Measurements from ENCODE around the gene RIMS1. TPM values are rescaled to one million over a fixed set of nuclear protein-coding genes. Genes with fewer than 3 reads are reported as not detected.
"Not testable (repeated sequence)": the region's sequence is repeated elsewhere in the genome, so short reads cannot be mapped to it uniquely, and the experiment has no call there.

The RIMS1 gene
- total RNA-seq, 1 experiment from 2014 or later, result not detected

DNA sequence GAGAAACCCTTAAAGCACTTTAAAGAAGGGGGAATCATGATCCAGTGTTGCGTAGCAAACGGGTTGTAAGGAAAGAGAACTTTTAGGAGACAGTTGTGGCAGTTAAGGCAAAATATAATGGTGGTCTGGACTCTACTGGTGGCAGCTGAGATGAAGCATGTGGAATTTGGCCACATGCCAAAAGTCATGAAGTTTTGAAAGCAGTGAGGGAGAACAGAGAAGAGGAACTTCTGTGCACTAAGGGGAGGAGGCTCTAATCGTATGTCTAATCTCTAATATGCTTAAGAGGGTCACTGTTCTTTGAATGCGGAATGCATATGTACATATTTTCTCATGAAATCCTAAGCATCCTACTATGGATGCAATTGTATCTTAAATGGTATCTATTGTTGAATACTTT is 91.5 kb downstream of the RIMS1 start:
- in situ Hi-C loops (cut with HindIII; ENCODE audit: low sequenced_read_pairs), result no loop called here
- DNase-seq (ENCODE audit: low spot score), result no peak

DNA sequence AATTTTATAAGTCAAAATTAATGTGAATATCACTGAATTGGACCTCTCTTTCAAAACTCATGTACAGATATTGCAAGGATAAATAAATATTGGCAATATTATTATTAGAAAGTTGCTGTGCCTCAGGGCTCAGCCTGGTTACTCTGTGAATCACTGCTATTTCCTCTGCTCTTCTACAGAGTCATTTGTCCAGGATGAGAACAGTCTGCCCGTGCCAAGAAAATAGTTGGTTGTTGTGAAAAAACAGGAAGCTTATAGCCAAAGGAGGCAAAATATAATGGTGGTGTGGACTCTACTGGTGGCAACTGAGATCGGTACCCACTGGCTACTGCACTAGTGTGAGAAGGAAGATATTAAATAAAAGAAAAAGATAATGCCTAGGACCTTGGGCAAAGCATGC is 93.6 kb downstream of the RIMS1 start:
- DNase-seq (ENCODE audit: low spot score), result no peak

DNA sequence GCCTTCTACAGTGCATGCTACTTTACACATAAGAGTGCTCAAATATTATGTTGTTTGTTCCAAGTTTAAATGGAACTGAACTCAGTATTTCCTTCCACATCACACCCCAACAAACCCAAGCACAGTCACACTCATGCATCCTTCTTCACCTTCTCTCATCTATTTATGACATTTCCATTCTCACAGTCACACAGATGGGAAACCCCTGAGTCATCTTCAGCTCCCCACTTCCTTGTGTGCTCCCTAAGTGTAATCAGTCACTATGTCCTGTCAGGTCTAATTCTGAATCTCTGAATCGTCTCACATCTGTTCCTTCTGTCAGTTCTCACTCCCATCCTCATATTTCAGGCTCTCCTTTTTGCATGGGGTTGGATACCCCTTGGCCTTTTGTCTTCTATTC is 96.0 kb downstream of the RIMS1 start:
- DNase-seq (ENCODE audit: low spot score), result no peak

More for the DNA sequence above, 93.6 kb downstream of the RIMS1 start:
- in situ Hi-C loops (cut with HindIII; ENCODE audit: low sequenced_read_pairs), result no loop called here

DNA sequence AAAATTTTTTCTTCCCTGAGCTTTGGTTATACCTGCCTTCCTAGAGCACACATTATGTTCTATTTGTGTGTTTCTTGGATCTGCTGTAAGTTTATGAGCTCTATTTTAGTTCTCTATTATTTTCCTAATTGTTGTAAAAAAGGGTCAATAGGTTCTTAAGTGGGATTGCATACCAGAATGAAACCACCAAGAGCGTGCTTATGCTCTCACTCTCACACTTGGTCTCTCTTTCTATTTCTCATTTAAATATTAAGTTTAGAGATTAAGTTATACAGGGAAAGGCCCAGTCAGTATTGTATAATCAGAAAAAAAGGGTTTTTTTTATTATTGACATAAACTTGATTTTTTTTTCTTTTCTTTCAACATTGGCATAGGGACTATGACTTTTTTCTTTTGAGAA is 96.8 kb downstream of the RIMS1 start:
- DNase-seq (ENCODE audit: low spot score), result no peak
- in situ Hi-C loops (cut with HindIII; ENCODE audit: low sequenced_read_pairs), result no loop called here

More for the DNA sequence above, 96.0 kb downstream of the RIMS1 start:
- in situ Hi-C loops (cut with HindIII; ENCODE audit: low sequenced_read_pairs), result no loop called here

DNA sequence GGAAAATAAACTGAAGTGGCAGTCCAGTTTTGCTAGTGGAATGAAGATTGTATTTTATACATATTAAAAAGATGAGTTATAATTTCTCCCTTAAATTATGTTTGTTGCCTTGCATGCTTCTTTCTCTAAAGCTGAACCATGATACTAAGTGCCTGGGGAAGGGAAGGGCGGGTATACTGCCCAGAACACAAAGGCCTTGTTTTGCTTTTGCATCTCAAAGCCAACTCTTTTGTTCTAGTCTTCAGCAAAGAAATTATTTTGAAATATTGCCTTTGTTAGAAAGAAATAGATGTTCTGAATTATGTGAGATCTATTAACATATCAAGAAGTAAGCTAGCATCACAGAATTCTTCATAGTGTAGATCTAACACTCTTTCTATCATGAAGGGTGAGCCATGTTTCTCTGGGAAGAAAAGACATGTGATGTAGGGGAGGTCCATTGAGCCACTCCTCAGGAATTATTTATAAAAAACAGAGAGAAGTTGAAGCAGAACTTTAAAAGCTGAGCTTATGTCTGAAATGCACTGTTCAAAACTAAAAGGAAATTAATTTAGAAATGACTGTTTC is 108.4 kb downstream of the RIMS1 start:
- in situ Hi-C loops (cut with HindIII; ENCODE audit: low sequenced_read_pairs), result no loop called here

DNA sequence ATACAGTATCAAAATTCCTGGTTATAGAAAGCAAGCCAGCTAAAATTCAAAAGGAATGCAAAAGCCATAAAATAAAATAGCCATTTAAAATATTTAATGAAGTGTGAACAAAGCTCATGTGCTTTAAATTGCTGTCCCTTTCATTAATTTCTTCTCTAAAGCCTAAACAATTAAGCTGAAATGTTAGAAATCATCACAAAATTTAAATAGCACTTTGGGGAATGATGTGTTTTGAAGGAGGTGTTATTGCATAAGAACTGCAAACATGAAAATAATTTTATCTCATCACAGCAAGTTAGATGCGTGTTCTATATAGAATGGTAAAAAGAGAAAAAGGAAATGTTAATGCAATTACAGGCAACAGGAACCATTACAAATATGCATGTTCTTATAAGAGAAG is 111.0 kb downstream of the RIMS1 start:
- in situ Hi-C loops (cut with HindIII; ENCODE audit: low sequenced_read_pairs), result no loop called here

More for the DNA sequence above, 108.4 kb downstream of the RIMS1 start:
- no peak for DNase-seq (ENCODE audit: low spot score)

DNA sequence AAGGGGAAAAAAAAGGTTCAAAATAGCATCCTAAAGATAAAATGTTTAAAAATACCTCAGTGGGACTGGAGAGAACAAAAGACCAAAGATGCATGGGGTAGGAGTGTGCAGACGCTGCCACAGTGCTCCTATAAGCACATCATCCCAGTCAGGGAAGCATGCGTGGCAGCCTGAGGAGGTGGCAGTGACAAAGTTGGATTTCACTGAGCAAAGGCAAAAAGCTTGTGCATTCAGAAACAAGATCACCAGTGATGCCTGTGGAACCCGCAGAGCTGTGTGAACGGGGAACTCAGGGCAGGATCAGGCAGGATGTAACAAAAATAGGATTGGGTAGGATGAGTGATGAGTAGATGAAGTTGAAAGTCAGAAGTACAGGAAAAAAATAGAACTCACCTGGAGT is 116.1 kb downstream of the RIMS1 start:
- no peak for DNase-seq (ENCODE audit: low spot score)
- in situ Hi-C loops (cut with HindIII; ENCODE audit: low sequenced_read_pairs), result no loop called here

More for the DNA sequence above, 111.0 kb downstream of the RIMS1 start:
- DNase-seq (ENCODE audit: low spot score), result no peak

DNA sequence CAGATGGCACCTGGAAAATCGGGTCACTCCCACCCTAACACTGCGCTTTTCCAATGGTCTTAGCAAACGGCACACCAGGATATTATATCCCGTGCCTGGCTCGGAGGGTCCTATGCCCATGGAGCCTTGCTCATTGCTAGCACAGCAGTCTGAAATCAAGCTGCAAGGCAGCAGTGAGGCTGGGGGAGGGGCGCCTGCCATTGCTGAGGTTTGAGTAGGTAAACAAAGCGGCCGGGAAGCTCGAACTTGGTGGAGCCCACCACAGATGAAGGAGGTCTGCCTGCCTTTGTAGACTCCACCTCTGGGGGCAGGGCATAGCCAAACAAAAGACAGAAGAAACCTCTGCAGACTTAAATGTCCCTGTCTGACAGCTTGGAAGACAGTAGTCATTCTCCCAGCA is 120.2 kb downstream of the RIMS1 start:
- in situ Hi-C loops (cut with HindIII; ENCODE audit: low sequenced_read_pairs); DNase-seq (ENCODE audit: low spot score): not testable (repeated sequence)

DNA sequence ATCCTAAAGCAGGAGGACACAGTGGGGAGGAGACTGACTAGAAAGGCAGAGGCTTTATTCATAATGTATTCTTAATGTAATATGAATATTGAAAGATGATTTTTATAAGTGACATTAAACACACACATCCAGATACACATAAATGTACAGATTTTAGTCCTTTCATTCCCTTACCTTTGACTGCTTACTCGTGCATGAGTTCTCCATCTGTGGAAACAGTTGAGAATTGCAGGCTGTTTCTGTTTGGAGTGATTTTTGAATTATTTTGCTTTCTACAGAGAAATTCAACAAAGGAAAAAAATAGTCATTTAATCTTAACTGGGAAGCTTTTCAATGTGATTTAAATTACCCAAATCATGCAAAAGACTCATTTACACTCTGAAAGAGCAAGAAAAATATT is 136.5 kb downstream of the RIMS1 start:
- peak; percentile 64 for DNase-seq (ENCODE audit: low spot score)
- in situ Hi-C loops (cut with HindIII; ENCODE audit: low sequenced_read_pairs), result no loop called here

DNA sequence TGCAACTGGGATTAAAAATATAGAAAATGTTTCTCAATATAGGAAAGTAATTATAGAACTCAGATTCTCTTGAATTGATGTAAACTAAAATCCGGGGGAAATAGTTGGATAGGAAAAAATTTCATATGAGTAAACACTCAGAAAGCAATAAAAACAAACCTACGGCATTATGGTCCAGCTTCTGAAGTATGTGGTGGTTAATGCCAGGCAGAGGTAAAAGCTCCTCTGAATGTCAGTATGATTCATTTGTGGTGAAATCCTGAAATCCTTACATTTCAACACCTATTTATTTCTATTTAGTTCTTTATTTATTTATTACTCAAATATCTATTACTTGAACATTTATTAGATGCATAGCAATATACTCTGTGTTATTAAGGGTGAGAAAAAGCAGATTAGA is 145.1 kb downstream of the RIMS1 start:
- in situ Hi-C loops (cut with HindIII; ENCODE audit: low sequenced_read_pairs), result no loop called here
- peak; percentile 45 for DNase-seq (ENCODE audit: low spot score)

DNA sequence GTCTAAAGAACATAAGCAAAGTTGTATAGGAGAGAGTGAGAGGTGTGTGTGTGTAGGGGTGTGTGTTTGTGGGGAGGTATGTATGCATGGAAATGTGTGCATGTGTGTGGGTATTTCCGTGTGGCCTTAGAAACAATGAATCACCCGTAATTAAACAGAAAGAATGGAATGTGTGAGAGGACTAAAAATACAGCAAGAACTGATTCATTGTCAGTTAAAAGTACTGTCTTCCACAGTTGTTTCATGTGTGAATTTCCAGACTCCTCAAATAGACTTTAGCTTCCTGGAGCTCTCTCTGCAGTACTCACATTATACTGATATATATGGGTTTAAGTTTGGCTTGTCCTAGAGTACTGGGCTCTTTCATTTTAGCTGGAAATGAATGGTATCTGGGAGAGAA is 145.7 kb downstream of the RIMS1 start:
- peak; percentile 38 for DNase-seq (ENCODE audit: low spot score)
- in situ Hi-C loops (cut with HindIII; ENCODE audit: low sequenced_read_pairs), result no loop called here

DNA sequence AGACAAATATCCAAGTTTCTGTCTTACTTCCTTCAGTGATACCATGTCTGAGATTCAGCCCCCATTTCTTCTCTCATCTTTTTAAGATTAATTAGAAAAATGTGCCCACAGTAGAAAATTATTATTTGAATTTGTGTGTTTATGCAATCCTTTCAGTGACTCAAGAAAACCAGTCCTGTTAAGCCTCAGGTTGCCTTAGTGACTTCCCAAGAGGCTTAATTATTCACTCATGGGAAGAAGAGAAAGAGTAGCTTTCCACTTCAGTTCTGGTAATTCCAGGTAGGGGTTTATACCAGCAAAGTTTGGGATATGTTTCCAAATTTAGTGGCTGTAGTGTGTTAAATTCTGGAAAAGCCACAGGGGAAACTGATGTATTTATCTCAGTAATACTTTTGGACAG is 149.1 kb downstream of the RIMS1 start:
- in situ Hi-C loops (cut with HindIII; ENCODE audit: low sequenced_read_pairs), result no loop called here
- no peak for DNase-seq (ENCODE audit: low spot score)

DNA sequence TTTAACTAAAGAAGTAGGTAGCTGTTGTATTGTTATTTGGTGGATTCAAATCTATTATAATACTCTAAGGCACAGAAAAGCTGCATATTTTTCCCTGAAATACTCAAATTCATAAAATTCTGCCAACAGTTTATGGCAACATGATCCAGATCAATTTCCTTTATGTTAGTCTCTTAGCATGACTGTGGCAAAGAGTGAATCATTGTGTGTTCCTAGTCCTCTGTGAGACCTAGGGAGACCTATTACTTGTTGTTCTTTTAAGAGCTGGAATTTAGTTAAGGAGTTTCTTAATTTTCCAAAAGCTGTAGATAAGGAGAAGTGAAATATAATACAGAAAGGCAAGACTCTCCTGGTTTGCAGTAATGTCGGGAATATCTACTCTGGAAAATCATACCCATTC is 149.6 kb downstream of the RIMS1 start:
- in situ Hi-C loops (cut with HindIII; ENCODE audit: low sequenced_read_pairs), result no loop called here

DNA sequence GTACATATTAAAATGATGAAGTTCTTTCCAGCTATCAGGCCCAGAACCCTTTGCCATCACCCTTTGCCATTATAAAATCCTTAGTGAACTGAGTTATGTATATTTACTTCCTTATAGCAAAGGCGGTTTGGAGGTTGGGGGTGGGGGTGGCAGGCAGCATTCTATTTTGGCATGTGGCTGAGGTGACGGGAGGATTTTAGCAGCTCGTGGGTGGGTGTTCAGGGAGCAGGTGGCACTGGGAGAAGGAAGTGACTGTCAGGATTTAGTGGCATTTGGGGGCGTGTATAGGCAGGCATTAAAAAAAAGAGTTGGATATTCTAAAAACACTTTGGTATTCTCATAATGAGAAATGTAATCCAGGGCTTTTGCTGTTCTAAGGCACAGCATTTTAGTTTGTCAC is 150.7 kb downstream of the RIMS1 start:
- in situ Hi-C loops (cut with HindIII; ENCODE audit: low sequenced_read_pairs), result no loop called here
- DNase-seq (ENCODE audit: low spot score), result no peak

More for the DNA sequence above, 149.6 kb downstream of the RIMS1 start:
- DNase-seq (ENCODE audit: low spot score), result no peak

DNA sequence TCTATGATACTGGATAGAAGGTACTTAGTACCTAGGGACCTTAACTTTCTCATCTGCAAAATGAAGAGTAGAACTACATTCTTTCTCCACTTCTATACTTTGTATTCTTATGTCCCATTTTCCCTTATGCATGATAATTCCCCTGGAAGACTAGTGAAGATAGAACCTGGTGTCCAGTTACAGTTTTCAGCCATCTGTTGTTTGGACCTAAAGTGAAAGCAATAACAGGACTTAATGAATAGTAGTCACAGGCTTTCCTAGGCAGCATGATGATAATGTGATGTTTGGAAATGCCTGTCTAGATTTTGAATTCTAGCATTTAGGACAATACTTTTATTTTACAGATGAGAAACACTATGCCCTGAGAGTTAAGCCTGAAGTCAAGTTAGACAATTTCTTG is 153.8 kb downstream of the RIMS1 start:
- peak; percentile 84 for DNase-seq (ENCODE audit: low spot score)
- in situ Hi-C loops (cut with HindIII; ENCODE audit: low sequenced_read_pairs), result no loop called here

DNA sequence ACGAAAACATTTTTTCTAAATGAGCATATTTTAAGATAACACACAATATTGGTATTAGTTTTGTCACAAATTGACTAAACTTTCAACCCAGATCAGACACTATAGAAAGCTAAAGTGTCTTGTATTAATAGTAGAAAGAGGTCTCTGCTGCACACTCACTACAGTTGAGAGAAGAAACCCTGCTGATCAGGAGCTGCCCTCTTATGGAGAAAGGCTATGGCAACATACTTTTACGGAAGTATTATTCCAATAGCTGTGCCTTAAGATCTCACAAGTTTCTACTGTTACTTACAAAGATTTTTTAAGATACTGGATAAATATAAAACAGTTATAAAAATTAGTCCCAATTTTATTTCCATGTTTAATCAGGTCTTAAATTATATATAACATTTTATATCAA is 155.7 kb downstream of the RIMS1 start:
- no peak for DNase-seq (ENCODE audit: low spot score)
- in situ Hi-C loops (cut with HindIII; ENCODE audit: low sequenced_read_pairs), result no loop called here

DNA sequence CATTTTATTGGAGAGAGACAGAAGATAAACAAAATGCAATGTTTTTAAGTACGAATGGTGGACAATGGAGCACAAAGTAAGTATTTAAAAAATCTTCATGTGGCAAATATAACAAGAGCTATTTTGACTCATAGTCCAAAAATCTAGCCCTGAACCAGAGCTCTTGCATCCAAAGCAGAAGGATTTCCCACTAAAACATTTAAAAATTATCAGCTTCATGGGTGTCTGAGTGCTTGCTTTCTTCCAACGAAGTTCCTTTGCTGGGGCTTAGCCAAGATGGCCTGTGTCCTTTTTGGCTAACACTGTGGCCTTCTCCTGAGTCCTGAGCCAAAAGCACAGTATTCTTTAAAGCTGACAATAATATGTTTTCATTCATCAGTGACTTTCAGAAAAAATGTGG is 161.7 kb downstream of the RIMS1 start:
- peak; percentile 76 for DNase-seq (ENCODE audit: low spot score)
- in situ Hi-C loops (cut with HindIII; ENCODE audit: low sequenced_read_pairs), result no loop called here

DNA sequence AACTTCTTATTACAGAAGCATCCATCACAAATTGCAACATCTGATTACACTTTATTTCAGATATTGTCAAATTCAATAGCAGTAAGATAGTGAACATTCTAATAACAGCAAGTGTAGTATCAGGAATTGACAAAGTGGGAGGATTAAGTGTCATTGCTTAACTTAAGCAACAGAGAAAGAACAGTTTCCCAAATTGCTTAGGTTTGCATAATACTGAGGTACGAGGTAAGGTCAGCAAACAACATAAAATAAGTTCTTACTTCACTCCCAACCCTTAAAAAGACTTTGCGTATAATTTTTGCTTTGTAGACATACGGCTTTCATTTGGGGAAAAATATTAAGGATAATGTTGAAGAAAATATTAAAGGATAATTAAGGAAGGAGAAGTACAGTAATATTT is 163.0 kb downstream of the RIMS1 start:
- in situ Hi-C loops (cut with HindIII; ENCODE audit: low sequenced_read_pairs), result no loop called here
- DNase-seq (ENCODE audit: low spot score), result no peak

DNA sequence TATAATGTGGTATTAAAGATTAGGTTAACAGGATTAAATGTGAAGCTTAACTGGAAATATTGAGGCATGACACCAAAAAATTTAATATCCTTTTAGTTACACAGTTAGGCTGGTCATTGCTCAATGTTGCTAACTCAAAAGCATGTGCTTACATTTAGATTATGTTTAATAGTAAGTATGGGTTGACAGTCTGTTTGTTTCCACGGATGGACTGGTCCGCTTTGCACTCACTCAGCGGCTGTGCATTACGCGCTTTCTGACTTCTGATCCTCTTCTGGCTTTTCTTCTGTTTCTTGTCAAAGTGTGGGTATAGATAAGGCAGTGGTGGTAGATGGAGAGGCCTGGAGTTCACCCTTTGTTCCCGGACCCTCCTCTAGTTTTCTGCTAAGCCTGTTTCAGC is 174.9 kb downstream of the RIMS1 start:
- no peak for DNase-seq (ENCODE audit: low spot score)
- in situ Hi-C loops (cut with HindIII; ENCODE audit: low sequenced_read_pairs), result no loop called here

DNA sequence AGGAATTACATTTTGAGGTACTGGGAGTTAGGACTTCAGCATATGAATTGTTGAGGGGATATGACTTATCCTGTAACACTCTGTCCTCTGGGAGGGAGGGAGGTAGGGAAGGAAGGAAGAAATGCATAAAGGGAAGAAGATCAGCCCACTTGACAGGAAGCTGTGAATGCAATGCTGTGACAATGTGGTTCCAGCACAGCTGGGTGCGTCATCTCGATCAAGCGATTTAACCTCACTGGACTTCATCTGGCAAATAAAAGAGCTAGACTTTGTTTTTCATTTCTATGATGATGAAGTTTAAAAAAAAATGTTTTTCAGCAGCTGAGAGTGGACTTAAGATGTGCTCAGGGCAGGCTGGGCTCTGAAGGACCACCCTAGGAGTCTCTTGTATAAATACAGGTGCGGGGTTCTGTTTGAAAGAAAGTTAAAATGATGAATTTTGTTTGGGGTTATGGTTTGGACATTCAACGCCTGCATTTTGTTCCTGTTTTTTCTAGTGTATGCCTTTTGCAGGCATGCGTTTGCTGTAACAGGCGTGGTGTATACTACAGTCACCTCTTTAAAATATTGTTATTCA is 178.1 kb downstream of the RIMS1 start:
- in situ Hi-C loops (cut with HindIII; ENCODE audit: low sequenced_read_pairs), result no loop called here
- no peak for DNase-seq (ENCODE audit: low spot score)

DNA sequence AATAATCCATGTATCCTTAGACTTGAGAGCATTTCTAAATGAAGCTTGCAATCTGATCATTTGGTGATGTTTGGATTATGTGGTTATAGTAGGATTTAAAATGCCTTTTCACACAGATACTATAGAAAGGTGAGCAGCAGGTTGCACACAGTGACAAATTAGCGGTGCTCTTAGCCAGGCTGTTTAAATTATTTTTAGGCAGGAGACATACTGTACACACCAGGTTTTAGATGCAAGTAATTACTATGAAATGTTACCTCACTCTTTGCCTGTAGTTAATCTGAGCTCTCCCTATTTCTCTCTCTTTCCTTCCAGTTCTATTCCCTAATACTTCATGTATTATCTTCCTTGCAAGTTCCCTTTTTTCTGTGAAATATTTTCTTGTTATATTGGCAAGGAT is 191.7 kb downstream of the RIMS1 start:
- in situ Hi-C loops (cut with HindIII; ENCODE audit: low sequenced_read_pairs), result no loop called here
- DNase-seq (ENCODE audit: low spot score), result peak; percentile 81
